Embryonic facial prominence (tissue), 1 donor: ENCODE data around the gene FAXC.
A peak's percentile ranks its signal among the peaks of the same experiment; 100 is the strongest.
"Not testable (repeated sequence)": the region's sequence is repeated elsewhere in the genome, so short reads cannot be mapped to it uniquely, and the experiment has no call there.

Source experiments
- DNase-seq: peaks from one replicate; pipeline ENCODE4 v3.0.0-alpha.2; 2016; ENCODE audit errors: extremely low spot score

FAXC gene

GRCh38 chr6:99341862-99342455, 7.5 kb downstream of the FAXC start:
- DNase-seq, result no peak

GRCh38 chr6:99338188-99338587, 11.3 kb downstream of the FAXC start:
- no peak for DNase-seq

- not testable (repeated sequence) for DNase-seq
Measured at GRCh38 chr6:99335298-99335697, 14.2 kb downstream of the FAXC start.

- no peak for DNase-seq
Measured at GRCh38 chr6:99334526-99335127, 14.8 kb downstream of the FAXC start.

GRCh38 chr6:99333068-99333467, 16.4 kb downstream of the FAXC start:
- DNase-seq, result no peak

- no peak for DNase-seq
Measured at GRCh38 chr6:99331531-99331930, 17.9 kb downstream of the FAXC start.

GRCh38 chr6:99330159-99330558, 19.3 kb downstream of the FAXC start:
- DNase-seq, result peak; percentile 25

- DNase-seq, result no peak
Measured at GRCh38 chr6:99324996-99325395, 24.5 kb downstream of the FAXC start.

- no peak for DNase-seq
Measured at GRCh38 chr6:99318566-99318965, 30.9 kb downstream of the FAXC start.

GRCh38 chr6:99312354-99312753, 37.1 kb downstream of the FAXC start:
- no peak for DNase-seq

- DNase-seq, result no peak
Measured at GRCh38 chr6:99310553-99310952, 38.9 kb downstream of the FAXC start.

- DNase-seq, result no peak
Measured at GRCh38 chr6:99309557-99309956, 39.9 kb downstream of the FAXC start.

GRCh38 chr6:99308788-99309187, 40.7 kb downstream of the FAXC start:
- no peak for DNase-seq

- no peak for DNase-seq
Measured at GRCh38 chr6:99307295-99307907, 42.1 kb downstream of the FAXC start.

- no peak for DNase-seq
Measured at GRCh38 chr6:99306341-99306740, 43.1 kb downstream of the FAXC start.

GRCh38 chr6:99305021-99305554, 44.4 kb downstream of the FAXC start:
- DNase-seq, result no peak

GRCh38 chr6:99297415-99297814, 52.1 kb downstream of the FAXC start:
- DNase-seq, result no peak

GRCh38 chr6:99297006-99297405, 52.5 kb downstream of the FAXC start:
- no peak for DNase-seq

- DNase-seq, result no peak
Measured at GRCh38 chr6:99296261-99296660, 53.2 kb downstream of the FAXC start.

- no peak for DNase-seq
Measured at GRCh38 chr6:99295276-99295675, 54.2 kb downstream of the FAXC start.

GRCh38 chr6:99294786-99295185, 54.7 kb downstream of the FAXC start:
- DNase-seq, result no peak

GRCh38 chr6:99289701-99290100, 59.8 kb downstream of the FAXC start:
- no peak for DNase-seq

- DNase-seq, result no peak
Measured at GRCh38 chr6:99288668-99289067, 60.8 kb downstream of the FAXC start.
